COLO829 (cell line): ENCODE data around the gene PARD3B.
A peak's percentile ranks its signal among the peaks of the same experiment; 100 is the strongest.

Experiments used
- DNase-seq: peaks from one replicate; pipeline ENCODE4 v3.0.0; 2012; ENCODE audit warnings: low spot score

The PARD3B gene

GRCh38 chr2:205056151-205056561 is 510.9 kb downstream of the PARD3B start:
- DNase-seq = no peak

GRCh38 chr2:205058409-205058808 is 513.1 kb downstream of the PARD3B start:
- no peak for DNase-seq

- peak; percentile 46 for DNase-seq
These were observed 515.0 kb downstream of the PARD3B start for GRCh38 chr2:205060269-205060668.

- no peak for DNase-seq
These were observed 520.8 kb downstream of the PARD3B start for GRCh38 chr2:205066081-205066480.

- no peak for DNase-seq
These were observed 524.7 kb downstream of the PARD3B start for GRCh38 chr2:205069928-205070327.

- no peak for DNase-seq
These were observed 525.6 kb downstream of the PARD3B start for GRCh38 chr2:205070889-205071288.

GRCh38 chr2:205073433-205074020 is 528.3 kb downstream of the PARD3B start:
- peak; percentile 10 for DNase-seq

- no peak for DNase-seq
These were observed 531.1 kb downstream of the PARD3B start for GRCh38 chr2:205076405-205076804.

GRCh38 chr2:205077159-205077558 is 531.9 kb downstream of the PARD3B start:
- DNase-seq = no peak

GRCh38 chr2:205078762-205079161 is 533.5 kb downstream of the PARD3B start:
- no peak for DNase-seq

GRCh38 chr2:205079173-205079572 is 533.9 kb downstream of the PARD3B start:
- DNase-seq = no peak

- no peak for DNase-seq
These were observed 541.4 kb downstream of the PARD3B start for GRCh38 chr2:205086662-205087061.

GRCh38 chr2:205087862-205088261 is 542.6 kb downstream of the PARD3B start:
- no peak for DNase-seq

- no peak for DNase-seq
These were observed 544.7 kb downstream of the PARD3B start for GRCh38 chr2:205089958-205090357.

- no peak for DNase-seq
These were observed 546.1 kb downstream of the PARD3B start for GRCh38 chr2:205091411-205091810.

GRCh38 chr2:205094031-205094430 is 548.8 kb downstream of the PARD3B start:
- DNase-seq = no peak

- no peak for DNase-seq
These were observed 558.4 kb downstream of the PARD3B start for GRCh38 chr2:205103699-205104098.

GRCh38 chr2:205107810-205108209 is 562.5 kb downstream of the PARD3B start:
- no peak for DNase-seq

- no peak for DNase-seq
These were observed 570.2 kb downstream of the PARD3B start for GRCh38 chr2:205115511-205115910.

- no peak for DNase-seq
These were observed 571.9 kb downstream of the PARD3B start for GRCh38 chr2:205117125-205117524.

GRCh38 chr2:205119136-205119535 is 573.9 kb downstream of the PARD3B start:
- DNase-seq = no peak

GRCh38 chr2:205128726-205129125 is 583.5 kb downstream of the PARD3B start:
- no peak for DNase-seq

- DNase-seq = no peak
These were observed 584.3 kb downstream of the PARD3B start for GRCh38 chr2:205129531-205129930.

GRCh38 chr2:205130111-205130829 is 585.0 kb downstream of the PARD3B start:
- DNase-seq = no peak
